ENCODE results near the gene PFKP.

DNA sequence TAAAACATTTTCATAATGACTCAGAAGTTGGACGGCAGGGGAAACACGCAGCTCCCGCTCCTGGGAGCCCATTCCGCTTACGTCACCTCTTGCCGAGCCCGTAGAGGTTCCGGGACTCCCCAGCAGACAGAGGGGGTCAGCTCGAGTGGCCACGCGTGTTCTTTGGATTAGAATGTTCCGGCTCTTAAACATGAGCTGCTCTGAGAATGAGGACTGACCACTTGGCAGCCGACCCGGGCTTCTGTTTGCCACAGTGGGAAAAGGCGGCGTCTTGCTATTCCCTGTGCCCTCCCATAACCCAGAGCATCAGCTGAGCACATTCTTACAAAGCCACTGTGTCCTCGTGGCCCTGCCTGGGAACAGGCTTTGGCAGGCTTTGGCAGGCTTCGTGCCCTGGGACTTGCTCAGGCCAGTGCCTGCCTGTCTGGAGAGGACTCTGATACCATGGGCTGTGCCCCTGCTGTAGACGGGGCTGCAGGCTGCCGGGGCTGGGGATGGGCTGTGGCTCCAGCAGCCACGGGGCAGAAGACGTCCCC is 40.1 kb downstream of the PFKP start:
- TF ChIP-seq, protein P1, sequence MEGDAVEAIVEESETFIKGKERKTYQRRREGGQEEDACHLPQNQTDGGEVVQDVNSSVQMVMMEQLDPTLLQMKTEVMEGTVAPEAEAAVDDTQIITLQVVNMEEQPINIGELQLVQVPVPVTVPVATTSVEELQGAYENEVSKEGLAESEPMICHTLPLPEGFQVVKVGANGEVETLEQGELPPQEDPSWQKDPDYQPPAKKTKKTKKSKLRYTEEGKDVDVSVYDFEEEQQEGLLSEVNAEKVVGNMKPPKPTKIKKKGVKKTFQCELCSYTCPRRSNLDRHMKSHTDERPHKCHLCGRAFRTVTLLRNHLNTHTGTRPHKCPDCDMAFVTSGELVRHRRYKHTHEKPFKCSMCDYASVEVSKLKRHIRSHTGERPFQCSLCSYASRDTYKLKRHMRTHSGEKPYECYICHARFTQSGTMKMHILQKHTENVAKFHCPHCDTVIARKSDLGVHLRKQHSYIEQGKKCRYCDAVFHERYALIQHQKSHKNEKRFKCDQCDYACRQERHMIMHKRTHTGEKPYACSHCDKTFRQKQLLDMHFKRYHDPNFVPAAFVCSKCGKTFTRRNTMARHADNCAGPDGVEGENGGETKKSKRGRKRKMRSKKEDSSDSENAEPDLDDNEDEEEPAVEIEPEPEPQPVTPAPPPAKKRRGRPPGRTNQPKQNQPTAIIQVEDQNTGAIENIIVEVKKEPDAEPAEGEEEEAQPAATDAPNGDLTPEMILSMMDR (IDR thresholded peaks at IDR 0.05), result no peak
- TF ChIP-seq EZH2 (IDR thresholded peaks at IDR 0.05), result no peak
- no peak for TF ChIP-seq EZH2phosphoT487 (IDR thresholded peaks at IDR 0.05)

All from neural progenitor cell (in vitro differentiated cells).